ENCODE results near the gene ZNF827.

ZNF827 gene

GRCh38 chr4:145709843-145710242 lies 228.8 kb downstream of the ZNF827 start:
- Histone ChIP-seq H3K27ac (no peak overlapping the region), H3K4me3 (ENCODE audit: low read depth, low read length) (no peak overlapping the region), H3K36me3 (no peaks in the 10 kb centered on the region), H3K9me3 (ENCODE audit: severe bottlenecking) (peaks cover 11% of the 10 kb centered on the region), H3K27me3 (ENCODE audit: insufficient read depth, low read depth, severe bottlenecking) (no peaks in the 10 kb centered on the region)
- DNase-seq: no peak
- no peak for TF ChIP-seq CTCF (IDR thresholded peaks at IDR 0.05; ENCODE audit: low read depth, low read length)

GRCh38 chr4:145709336-145709735 lies 229.3 kb downstream of the ZNF827 start:
- TF ChIP-seq CTCF (IDR thresholded peaks at IDR 0.05; ENCODE audit: low read depth, low read length): no peak
- Histone ChIP-seq H3K27me3 (ENCODE audit: insufficient read depth, low read depth, severe bottlenecking) (no peaks in the 10 kb centered on the region), H3K9me3 (ENCODE audit: severe bottlenecking) (peaks cover 11% of the 10 kb centered on the region), H3K36me3 (no peaks in the 10 kb centered on the region), H3K27ac (no peak overlapping the region), H3K4me3 (ENCODE audit: low read depth, low read length) (no peak overlapping the region)
- no peak for DNase-seq

All from WERI-Rb-1 (cell line).